Lower leg skin (tissue), 3 donors: ENCODE measurements around the gene WDR44.

Experiments
- CTCF ChIP-seq, 3 donors: fragments of 450-650 bp; IDR thresholded peaks; one replicate each; pipeline ENCODE4 v1.5.1; 2016; ENCODE audit warnings: antibody characterized with exemption in 3 of 3, mild to moderate bottlenecking in 3 of 3, moderate library complexity in 2 of 3
- POLR2A ChIP-seq, 2 donors: fragments of 450-650 bp; IDR thresholded peaks; one replicate each; pipeline ENCODE4 v1.6.1; 2016 to 2017; ENCODE audit warnings: antibody characterized with exemption in 2 of 2, mild to moderate bottlenecking in 1 of 2, moderate library complexity in 1 of 2

DNA sequence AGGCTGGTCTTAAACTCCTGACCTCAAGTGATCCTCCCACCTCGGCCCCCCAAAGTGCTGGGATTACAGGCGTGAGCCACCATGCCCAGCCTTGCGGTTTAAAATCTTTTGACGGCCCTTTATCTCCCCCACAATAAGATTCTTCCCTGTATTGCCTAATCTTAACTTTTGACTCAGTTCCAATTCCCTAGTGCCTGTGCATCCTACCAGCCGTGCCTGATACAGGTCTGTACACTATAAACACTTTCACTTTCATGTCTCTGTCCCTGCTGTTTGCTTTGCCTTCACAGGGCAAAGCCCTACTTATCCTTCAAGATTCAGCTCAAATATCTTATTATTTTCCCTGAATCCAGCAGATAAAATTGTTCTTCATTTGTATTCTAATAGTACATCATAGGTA, 74.6 kb downstream of the WDR44 start:
- TF ChIP-seq CTCF (IDR thresholded peaks at IDR 0.05) (no peak), POLR2A (IDR thresholded peaks at IDR 0.05) (no peak)
